ENCODE results near the gene AGXT2.

The AGXT2 gene, protein sequence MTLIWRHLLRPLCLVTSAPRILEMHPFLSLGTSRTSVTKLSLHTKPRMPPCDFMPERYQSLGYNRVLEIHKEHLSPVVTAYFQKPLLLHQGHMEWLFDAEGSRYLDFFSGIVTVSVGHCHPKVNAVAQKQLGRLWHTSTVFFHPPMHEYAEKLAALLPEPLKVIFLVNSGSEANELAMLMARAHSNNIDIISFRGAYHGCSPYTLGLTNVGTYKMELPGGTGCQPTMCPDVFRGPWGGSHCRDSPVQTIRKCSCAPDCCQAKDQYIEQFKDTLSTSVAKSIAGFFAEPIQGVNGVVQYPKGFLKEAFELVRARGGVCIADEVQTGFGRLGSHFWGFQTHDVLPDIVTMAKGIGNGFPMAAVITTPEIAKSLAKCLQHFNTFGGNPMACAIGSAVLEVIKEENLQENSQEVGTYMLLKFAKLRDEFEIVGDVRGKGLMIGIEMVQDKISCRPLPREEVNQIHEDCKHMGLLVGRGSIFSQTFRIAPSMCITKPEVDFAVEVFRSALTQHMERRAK

GRCh38 chr5:35047785-35048404, at the start of gene AGXT2:
AGXT2 (minus strand) TSS chr5:35047949; CDS start chr5:35047892, 57 bp downstream.
- DNase-seq: no peak

- DNase-seq: no peak
Observed at GRCh38 chr5:35096932-35097331, 49.2 kb upstream of the AGXT2 start.

DNA sequence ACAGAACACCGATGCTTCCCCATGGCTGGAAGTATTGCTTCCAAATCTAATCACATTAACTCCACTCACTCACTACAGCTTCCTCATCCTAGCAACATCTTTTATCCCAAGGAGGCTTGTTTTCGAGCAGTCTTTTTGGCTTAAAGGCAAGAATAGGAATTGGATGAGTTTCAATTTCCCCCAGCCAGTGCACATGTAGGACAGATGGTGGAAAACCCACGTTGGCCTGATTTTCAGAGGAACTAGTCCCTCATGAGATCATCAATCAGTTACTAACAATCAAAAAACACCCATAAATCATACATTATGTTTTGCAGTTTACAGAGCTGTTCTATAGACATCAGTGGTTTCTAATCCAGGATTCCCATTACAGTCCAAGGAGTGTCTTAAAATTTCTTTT, 48.5 kb upstream of the AGXT2 start:
- DNase-seq: no peak

GRCh38 chr5:35095366-35095765, 47.6 kb upstream of the AGXT2 start:
- DNase-seq: no peak

DNA sequence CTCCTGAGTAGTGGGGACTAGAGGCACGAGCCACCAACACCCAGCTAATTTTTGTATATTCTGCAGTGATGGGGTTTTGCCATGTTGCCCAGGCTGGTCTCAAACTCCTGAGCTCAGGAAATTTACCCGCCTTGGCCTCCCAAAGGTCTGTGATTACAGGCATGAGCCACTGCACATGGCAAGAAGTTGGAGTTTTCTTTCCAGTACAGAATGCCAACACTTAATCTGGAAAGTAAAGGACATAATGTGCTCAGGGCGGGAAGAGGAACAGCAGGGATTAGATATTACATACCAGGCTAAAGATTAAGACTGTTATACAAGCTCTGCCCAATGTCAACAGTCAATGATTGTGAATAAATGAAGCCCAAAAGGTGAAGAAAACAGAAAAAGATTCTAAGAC, 47.2 kb upstream of the AGXT2 start:
- no peak for DNase-seq

- DNase-seq: no peak
Observed at GRCh38 chr5:35092703-35093102, 45.0 kb upstream of the AGXT2 start.

- DNase-seq: no peak
Observed at GRCh38 chr5:35091704-35092103, 44.0 kb upstream of the AGXT2 start.

GRCh38 chr5:35089334-35090314, 41.9 kb upstream of the AGXT2 start:
- no peak for DNase-seq

GRCh38 chr5:35087991-35088390, 40.2 kb upstream of the AGXT2 start:
- no peak for DNase-seq

GRCh38 chr5:35083150-35083549, 35.4 kb upstream of the AGXT2 start:
- DNase-seq: no peak

DNA sequence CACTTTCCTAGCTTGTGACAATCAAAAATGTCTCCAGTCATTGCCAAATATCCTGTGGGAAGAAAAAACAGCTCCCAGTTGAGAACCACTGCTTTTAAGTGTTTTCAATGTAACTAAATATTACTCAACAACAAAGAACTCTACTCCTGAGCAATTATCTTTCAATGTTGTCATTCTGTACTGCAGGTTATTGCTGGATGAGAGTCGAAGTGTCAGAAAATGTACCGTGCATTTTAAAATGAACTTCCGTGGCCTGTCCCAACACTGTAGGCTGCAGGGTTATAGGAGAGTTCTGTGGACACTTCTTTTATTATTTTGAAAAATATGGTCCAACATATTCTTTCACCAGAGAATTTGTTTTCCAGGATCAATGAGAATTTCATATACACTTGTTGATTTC, 34.8 kb upstream of the AGXT2 start:
- DNase-seq: no peak

- DNase-seq: no peak
Observed at GRCh38 chr5:35081134-35081533, 33.4 kb upstream of the AGXT2 start.

GRCh38 chr5:35073160-35073559, 25.4 kb upstream of the AGXT2 start:
- DNase-seq: no peak

DNA sequence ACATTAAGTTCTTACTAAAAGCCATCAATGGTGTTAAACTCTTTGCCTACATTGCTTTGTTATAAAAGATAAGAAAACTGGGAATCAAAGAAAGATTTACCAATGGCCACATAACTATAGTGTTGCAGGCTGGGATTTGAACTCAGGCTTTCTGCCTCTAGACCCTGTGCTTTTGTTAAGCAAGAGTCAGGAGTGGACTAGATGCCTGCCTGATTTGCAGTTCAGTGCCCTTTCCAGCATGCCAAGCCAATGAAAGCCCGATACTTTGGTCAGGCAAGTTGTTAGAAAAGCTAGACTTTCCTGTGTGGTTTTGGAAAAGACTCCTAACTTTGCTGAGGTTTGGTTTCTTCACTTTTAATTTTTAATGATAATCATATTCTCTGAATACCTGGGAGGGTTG, 21.4 kb upstream of the AGXT2 start:
- no peak for DNase-seq

GRCh38 chr5:35067985-35068384, 20.2 kb upstream of the AGXT2 start:
- DNase-seq: no peak

- no peak for DNase-seq
Observed at GRCh38 chr5:35066260-35066795, 18.6 kb upstream of the AGXT2 start.

- no peak for DNase-seq
Observed at GRCh38 chr5:35063414-35063813, 15.7 kb upstream of the AGXT2 start.

GRCh38 chr5:35061211-35061770, 13.5 kb upstream of the AGXT2 start:
- DNase-seq: no peak

DNA sequence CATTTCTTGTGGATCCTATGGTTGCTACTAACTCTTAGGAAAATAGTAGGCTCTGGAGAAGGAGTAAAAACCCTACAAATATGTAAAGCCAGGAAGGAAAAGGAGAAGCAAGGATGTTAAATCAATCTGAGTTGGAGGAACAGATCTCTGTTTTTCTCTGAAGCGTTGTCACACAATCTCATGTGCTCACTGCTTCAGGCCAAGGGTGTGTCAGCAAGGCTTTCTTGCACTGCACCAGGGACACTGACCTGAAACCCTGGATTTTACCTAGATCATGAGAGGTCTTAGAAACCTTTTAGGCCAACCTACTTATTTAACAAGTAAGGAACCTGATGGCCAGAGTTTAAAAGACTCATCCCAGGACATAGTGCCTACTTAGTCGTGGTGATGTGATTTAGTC, 12.5 kb upstream of the AGXT2 start:
- no peak for DNase-seq

- DNase-seq: no peak
Observed at GRCh38 chr5:35059251-35059650, 11.5 kb upstream of the AGXT2 start.

GRCh38 chr5:35058374-35058788, 10.6 kb upstream of the AGXT2 start:
- DNase-seq: no peak

- DNase-seq: no peak
Observed at GRCh38 chr5:35056686-35057085, 8.9 kb upstream of the AGXT2 start.

DNA sequence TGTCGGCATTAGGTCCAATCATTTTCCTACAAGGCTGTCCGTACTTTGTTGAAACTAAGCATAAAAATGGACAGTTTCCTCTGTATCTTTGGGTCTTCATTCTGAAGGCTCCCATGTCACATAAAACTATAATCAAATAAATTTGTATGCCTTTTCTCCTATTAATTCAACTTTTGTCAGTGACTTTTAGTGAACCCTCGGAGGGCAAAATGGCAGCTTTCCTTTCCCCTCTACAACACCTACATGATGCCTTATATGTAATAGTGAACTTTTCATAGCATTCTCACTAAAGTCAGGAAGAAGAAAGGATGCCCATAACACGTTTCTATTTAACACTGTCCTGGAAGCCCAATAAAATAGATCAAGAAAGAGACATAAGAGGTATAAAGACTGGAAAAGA, 5.1 kb upstream of the AGXT2 start:
- no peak for DNase-seq

Measured in NCI-H187 treated with DMSO at 0.1 percent for 48 hours (cell line).